ENCODE measurements around the gene ADCY10.

DNA sequence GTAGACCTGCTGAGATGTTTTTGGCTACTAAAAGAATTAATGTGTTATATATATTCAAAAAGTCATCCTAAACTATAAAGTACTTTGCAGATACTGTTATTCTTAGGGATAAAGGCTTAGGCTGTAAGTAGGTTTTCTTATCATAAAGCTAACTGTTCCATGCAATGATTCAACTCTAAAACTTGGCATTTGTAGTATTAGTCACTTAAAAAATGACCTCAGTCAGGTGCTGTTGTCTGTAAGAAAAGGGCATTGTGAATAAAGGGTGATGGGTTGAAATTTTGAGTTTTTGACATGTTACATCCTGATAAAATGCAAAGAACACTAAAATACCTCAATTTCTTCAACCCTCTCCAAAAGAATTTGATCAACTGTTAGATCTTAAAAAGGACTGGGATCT, 32.9 kb downstream of the ADCY10 start:
- TF ChIP-seq, protein P1, sequence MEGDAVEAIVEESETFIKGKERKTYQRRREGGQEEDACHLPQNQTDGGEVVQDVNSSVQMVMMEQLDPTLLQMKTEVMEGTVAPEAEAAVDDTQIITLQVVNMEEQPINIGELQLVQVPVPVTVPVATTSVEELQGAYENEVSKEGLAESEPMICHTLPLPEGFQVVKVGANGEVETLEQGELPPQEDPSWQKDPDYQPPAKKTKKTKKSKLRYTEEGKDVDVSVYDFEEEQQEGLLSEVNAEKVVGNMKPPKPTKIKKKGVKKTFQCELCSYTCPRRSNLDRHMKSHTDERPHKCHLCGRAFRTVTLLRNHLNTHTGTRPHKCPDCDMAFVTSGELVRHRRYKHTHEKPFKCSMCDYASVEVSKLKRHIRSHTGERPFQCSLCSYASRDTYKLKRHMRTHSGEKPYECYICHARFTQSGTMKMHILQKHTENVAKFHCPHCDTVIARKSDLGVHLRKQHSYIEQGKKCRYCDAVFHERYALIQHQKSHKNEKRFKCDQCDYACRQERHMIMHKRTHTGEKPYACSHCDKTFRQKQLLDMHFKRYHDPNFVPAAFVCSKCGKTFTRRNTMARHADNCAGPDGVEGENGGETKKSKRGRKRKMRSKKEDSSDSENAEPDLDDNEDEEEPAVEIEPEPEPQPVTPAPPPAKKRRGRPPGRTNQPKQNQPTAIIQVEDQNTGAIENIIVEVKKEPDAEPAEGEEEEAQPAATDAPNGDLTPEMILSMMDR (conservative IDR thresholded peaks at IDR 0.05) = no peak
- TF ChIP-seq EZH2 (IDR thresholded peaks at IDR 0.05; ENCODE audit: low read depth) = no peak
